CD4-positive, alpha-beta memory T cell (primary cell): ENCODE data around the gene ZNF12. TPM values are rescaled to one million over a fixed set of nuclear protein-coding genes. Genes with fewer than 3 reads are reported as not detected.
"Not testable (repeated sequence)": the region's sequence is repeated elsewhere in the genome, so short reads cannot be mapped to it uniquely, and the experiment has no call there.

ENCODE experiments used
- CTCF ChIA-PET: fragments of 350-600 bp; sonication (Branson Sonifier 250); formaldehyde crosslinking; loops from one replicate; lab custom pipeline; 2021; ENCODE audit warnings: inconsistent platforms; ENCODE audit not compliant: partially characterized antibody; lab: Charles Lee
- POLR2A ChIA-PET: fragments of 350-600 bp; sonication (Branson Sonifier 250); formaldehyde crosslinking; loops from one replicate; lab custom pipeline; 2021; ENCODE audit not compliant: partially characterized antibody; lab: Charles Lee
- DNase-seq, 5 donors: peaks; one replicate each; pipeline versions ENCODE4 v3.0.0 to v3.0.0-alpha.2; 2020 to 2022; ENCODE audit warnings: mixed read lengths in 1 of 5
- H3K27ac ChIP-seq: one replicate; pipeline ENCODE4 v1.7.0; 2013; ENCODE audit warnings: low read depth, low read length
- H3K27me3 ChIP-seq: 2 replicates; pipeline ENCODE4 v1.7.0; 2013; ENCODE audit warnings: mild to moderate bottlenecking, low read length, moderate library complexity; ENCODE audit not compliant: insufficient read depth
- H3K36me3 ChIP-seq: 2 replicates; pipeline ENCODE4 v1.7.0; 2013; ENCODE audit warnings: mild to moderate bottlenecking, low read length, moderate library complexity; ENCODE audit not compliant: insufficient read depth
- H3K4me1 ChIP-seq: 2 replicates; pipeline ENCODE4 v1.7.0; 2013; ENCODE audit warnings: mild to moderate bottlenecking, low read length, moderate library complexity; ENCODE audit not compliant: insufficient read depth
- H3K4me3 ChIP-seq, 2 donors: one replicate each; pipeline ENCODE4 v1.7.0; 2013; ENCODE audit warnings: low read length in 2 of 2, mild to moderate bottlenecking in 1 of 2
- H3K9me3 ChIP-seq, 2 donors: one replicate each; pipeline ENCODE4 v1.7.0; 2013; ENCODE audit warnings: low read length in 2 of 2, control low read depth in 1 of 2; ENCODE audit not compliant: control insufficient read depth in 1 of 2
- H3K27ac Mint-ChIP-seq, 7 donors: one replicate each; pipeline ENCODE4 v1.8.0; 2020 to 2021; ENCODE audit warnings: mixed read lengths in 7 of 7, mild to moderate bottlenecking in 6 of 7, inconsistent platforms in 3 of 7, moderate library complexity in 3 of 7
- H3K27me3 Mint-ChIP-seq, 2 donors: one replicate each; pipeline ENCODE4 v1.8.0; 2020 to 2021; ENCODE audit warnings: mixed read lengths in 2 of 2
- H3K36me3 Mint-ChIP-seq, 2 donors: one replicate each; pipeline ENCODE4 v1.8.0; 2020 to 2021; ENCODE audit warnings: mixed read lengths in 2 of 2, inconsistent platforms in 1 of 2, mild to moderate bottlenecking in 1 of 2
- H3K4me1 Mint-ChIP-seq, 4 donors: one replicate each; pipeline ENCODE4 v1.8.0; 2020 to 2021; ENCODE audit warnings: mixed read lengths in 4 of 4, mild to moderate bottlenecking in 1 of 4
- H3K4me3 Mint-ChIP-seq, 8 donors: one replicate each; pipeline ENCODE4 v1.8.0; 2020 to 2021; ENCODE audit warnings: mixed read lengths in 8 of 8, mild to moderate bottlenecking in 7 of 8, moderate library complexity in 6 of 8, inconsistent platforms in 3 of 8
- H3K9me3 Mint-ChIP-seq, 8 donors: one replicate each; pipeline ENCODE4 v1.8.0; 2020 to 2021; ENCODE audit warnings: mixed read lengths in 8 of 8, mild to moderate bottlenecking in 5 of 8, inconsistent platforms in 3 of 8, moderate library complexity in 1 of 8
- intact Hi-C: fragments of 100-400 bp; cut with micrococcal nuclease; formaldehyde crosslinking; loops from one replicate; pipeline ENCODE4 v1.15.1; 2023
- polyA plus RNA-seq, 2 donors: library from polyadenylated mRNA; unstranded; fragments of 300-500 nt; fragmentation: Illumina TruSeq; gene quantifications; one replicate each; pipeline ENCODE4 v1.2.3, GENCODE V29; 2021
- total RNA-seq, 2 experiments: library from RNA; stranded (reverse); gene quantifications; one replicate each; pipeline ENCODE4 v1.2.3, GENCODE V29; 2021

Gene ZNF12
- total RNA-seq (10 to 100 TPM; 48.0 to 49.6 TPM), polyA plus RNA-seq (10 to 100 TPM; 20.4 to 38.9 TPM)

- ChIA-PET CTCF (no interaction called here), POLR2A (interaction anchor here (0.7 to 1.2 kb wide), 2 partner anchors 22 to 68 kb away, joined by 3 to 7 read pairs; no protein-coding TSS in a partner anchor)
- peaks cover 39% of the 10 kb centered on the region for H3K4me1 ChIP-seq
- H3K27ac ChIP-seq, result peak within 1 kb of the TSS; percentile 81
- peak within 1 kb of the TSS; percentile 90 to 96 (median 94) for H3K4me3 Mint-ChIP-seq
- peaks cover 31 to 40% of the 10 kb centered on the region in 2 donors for H3K36me3 Mint-ChIP-seq
- H3K4me1 Mint-ChIP-seq, result peaks cover 32 to 50% (median 41%) of the 10 kb centered on the region in 4 donors
- no peaks in the 10 kb centered on the region for H3K27me3 Mint-ChIP-seq
- H3K9me3 ChIP-seq, result no peaks in the 10 kb centered on the region
- intact Hi-C loops, result loop anchor here (1.0 to 5.0 kb wide), 4 partner anchors 22 to 850 kb away; partner anchors contain the start of genes INTS15 and ZNF316
- peak within 1 kb of the TSS; percentile 90 to 95 (median 94) for H3K27ac Mint-ChIP-seq
- peaks cover 0 to 14% (median 6%) of the 10 kb centered on the region in 8 donors for H3K9me3 Mint-ChIP-seq
- peaks cover 18% of the 10 kb centered on the region for H3K36me3 ChIP-seq
- DNase-seq, result peak; percentile 92 to 94 (median 92)
- no peaks in the 10 kb centered on the region for H3K27me3 ChIP-seq
- peak within 1 kb of the TSS; percentile 59 to 71 for H3K4me3 ChIP-seq
Measured at GRCh38 chr7:6706666-6707407, at the start of gene ZNF12. Gene ZNF12, minus strand, starts transcription at chr7:6706947. Its CDS starts 1,774 bp downstream, at chr7:6705173.

DNA sequence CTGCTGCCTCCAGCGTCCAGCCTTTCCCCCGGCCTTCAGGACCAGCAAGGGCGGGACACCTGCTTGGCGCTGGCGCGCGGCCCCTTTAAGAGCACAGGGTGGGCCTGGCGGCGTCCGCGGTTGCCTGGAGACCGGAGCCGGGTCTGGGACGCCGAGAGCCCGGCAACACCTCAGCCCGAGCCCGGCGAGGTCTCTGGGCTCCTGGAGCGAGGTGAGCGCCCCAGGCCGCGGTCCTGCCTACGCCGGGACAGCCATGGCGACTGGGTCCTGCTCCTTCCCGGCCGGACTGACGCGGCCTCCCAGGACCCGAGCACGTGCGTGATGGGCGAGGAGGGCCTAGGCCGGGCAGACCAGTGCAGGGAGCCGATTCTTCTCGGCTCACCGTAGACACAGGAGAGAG, 47.2 kb upstream of the ZNF12 start, which contains the start of gene RSPH10B2:
TSS of gene RSPH10B2 (plus strand) at position 140 of the 400 bp plus-strand sequence. CDS start 3,575 bp downstream, outside the sequence.
- intact Hi-C loops, H3K36me3 ChIP-seq, H3K4me3 Mint-ChIP-seq, CTCF ChIA-PET, H3K4me1 ChIP-seq, H3K27ac ChIP-seq, H3K27me3 Mint-ChIP-seq, H3K9me3 ChIP-seq, H3K27me3 ChIP-seq, DNase-seq, POLR2A ChIA-PET, H3K9me3 Mint-ChIP-seq, H3K4me1 Mint-ChIP-seq, H3K4me3 ChIP-seq, H3K27ac Mint-ChIP-seq, H3K36me3 Mint-ChIP-seq: not testable (repeated sequence)

DNA sequence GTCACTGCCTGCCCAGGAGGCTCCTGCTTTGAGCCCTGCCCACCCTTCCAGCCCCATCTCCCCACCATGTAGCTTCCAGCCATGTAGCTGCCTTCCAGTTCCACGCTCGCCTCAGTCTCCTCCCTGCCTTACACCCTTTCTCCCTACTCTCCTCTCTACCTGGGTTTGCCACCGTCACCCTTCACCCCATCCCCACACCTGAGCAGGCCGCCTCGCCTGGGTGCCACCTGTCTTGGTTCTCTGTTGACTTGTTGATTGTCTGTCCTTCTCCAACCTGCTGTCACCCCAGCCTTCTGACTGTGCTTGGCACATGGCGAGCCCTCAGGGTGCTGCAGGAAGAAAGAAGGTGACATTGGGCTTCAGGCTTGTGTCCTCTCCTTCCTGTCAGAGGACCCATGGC, 43.4 kb upstream of the ZNF12 start:
- H3K4me1 ChIP-seq, H3K36me3 Mint-ChIP-seq, POLR2A ChIA-PET, H3K9me3 Mint-ChIP-seq, H3K4me3 ChIP-seq, DNase-seq, H3K4me1 Mint-ChIP-seq, H3K9me3 ChIP-seq, H3K36me3 ChIP-seq, H3K4me3 Mint-ChIP-seq, H3K27ac ChIP-seq, CTCF ChIA-PET, H3K27me3 ChIP-seq, H3K27me3 Mint-ChIP-seq, intact Hi-C loops: not testable (repeated sequence)
- H3K27ac Mint-ChIP-seq, result peak overlapping the region in 1 of 7 donors; percentile 32

GRCh38 chr7:6749335-6749734, 42.6 kb upstream of the ZNF12 start:
- H3K27me3 Mint-ChIP-seq, CTCF ChIA-PET: not testable (repeated sequence)

DNA sequence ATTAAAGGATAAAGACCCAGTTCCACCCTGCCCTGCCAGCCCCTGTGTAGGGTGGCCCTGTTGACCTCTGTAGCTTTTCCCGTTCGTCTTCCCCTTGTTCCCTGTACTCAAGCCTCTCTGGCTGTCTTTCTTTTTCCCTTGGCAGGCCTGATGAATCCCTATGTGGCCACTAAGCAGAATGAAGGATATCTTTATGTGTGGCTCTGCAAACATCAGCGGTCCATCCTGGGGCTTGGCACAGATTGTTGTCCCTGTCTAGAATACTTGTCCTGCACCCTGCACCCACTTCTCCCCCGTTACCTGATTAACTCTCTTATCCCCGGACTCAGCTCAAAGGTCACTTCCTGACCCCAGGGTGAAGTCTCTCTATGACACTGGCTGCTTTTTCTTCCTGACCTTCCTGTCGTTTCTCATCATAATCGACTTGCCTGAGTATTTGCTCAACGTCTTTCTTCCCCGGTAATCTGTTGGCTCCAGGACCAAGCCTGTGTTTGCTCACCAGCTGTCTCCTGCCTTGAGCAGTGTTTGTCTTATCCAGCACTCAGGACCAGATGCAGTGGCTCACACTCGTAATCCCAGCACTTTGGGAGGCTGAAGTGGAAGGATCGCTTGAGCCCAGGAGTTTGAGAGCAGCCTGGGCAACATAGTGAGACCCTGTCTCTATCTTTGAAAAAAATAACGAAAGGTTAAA, 37.8 kb upstream of the ZNF12 start:
- H3K9me3 Mint-ChIP-seq, H3K4me1 ChIP-seq, H3K4me1 Mint-ChIP-seq, H3K4me3 ChIP-seq, H3K27ac Mint-ChIP-seq, H3K27ac ChIP-seq, POLR2A ChIA-PET, DNase-seq, CTCF ChIA-PET, H3K9me3 ChIP-seq, intact Hi-C loops, H3K27me3 ChIP-seq, H3K27me3 Mint-ChIP-seq, H3K4me3 Mint-ChIP-seq, H3K36me3 ChIP-seq: not testable (repeated sequence)
- H3K36me3 Mint-ChIP-seq, result peaks cover 14 to 18% of the 10 kb centered on the region in 2 donors

More at GRCh38 chr7:6749335-6749734, 42.6 kb upstream of the ZNF12 start:
- H3K27ac Mint-ChIP-seq, H3K4me1 ChIP-seq, H3K27ac ChIP-seq, POLR2A ChIA-PET, H3K4me3 ChIP-seq, H3K36me3 ChIP-seq, H3K36me3 Mint-ChIP-seq, H3K4me1 Mint-ChIP-seq, H3K9me3 ChIP-seq, DNase-seq, H3K27me3 ChIP-seq, H3K9me3 Mint-ChIP-seq, H3K4me3 Mint-ChIP-seq, intact Hi-C loops: not testable (repeated sequence)

- DNase-seq, H3K27me3 ChIP-seq, intact Hi-C loops, POLR2A ChIA-PET, H3K27me3 Mint-ChIP-seq, H3K9me3 Mint-ChIP-seq, H3K27ac Mint-ChIP-seq, H3K4me3 Mint-ChIP-seq, H3K4me1 ChIP-seq, CTCF ChIA-PET, H3K9me3 ChIP-seq, H3K4me3 ChIP-seq, H3K27ac ChIP-seq: not testable (repeated sequence)
- H3K36me3 Mint-ChIP-seq, result peaks cover 36 to 47% of the 10 kb centered on the region in 2 donors
- H3K36me3 ChIP-seq, result peaks cover 16% of the 10 kb centered on the region
- H3K4me1 Mint-ChIP-seq, result peaks cover 0 to 12% (median 8%) of the 10 kb centered on the region in 4 donors
Measured at GRCh38 chr7:6738415-6738814, 31.7 kb upstream of the ZNF12 start.

- Histone ChIP-seq H3K27me3 (no peaks in the 10 kb centered on the region), H3K27ac (peak overlapping the region; percentile 87), H3K9me3 (no peaks in the 10 kb centered on the region), H3K4me3 (peak overlapping the region; percentile 76 to 85), H3K36me3 (peaks cover 9% of the 10 kb centered on the region), H3K4me1 (peaks cover 11% of the 10 kb centered on the region)
- DNase-seq, result peak in 1 of 5 donors; percentile 20
- ChIA-PET POLR2A (no interaction called here), CTCF (no interaction called here)
- Mint-ChIP-seq H3K9me3 (peaks cover 0 to 2% (median 0%) of the 10 kb centered on the region in 8 donors), H3K4me1 (peaks cover 15 to 41% (median 29%) of the 10 kb centered on the region in 4 donors), H3K27ac (peak overlapping the region; percentile 83 to 94 (median 91)), H3K4me3 (peak overlapping the region; percentile 90 to 96 (median 94)), H3K36me3 (peaks cover 24 to 33% of the 10 kb centered on the region in 2 donors), H3K27me3 (no peaks in the 10 kb centered on the region)
- intact Hi-C loops, result no loop called here
Measured at GRCh38 chr7:6730343-6730633, 23.5 kb upstream of the ZNF12 start.
